Measurements from ENCODE around the gene HCN2. TPM values are rescaled to one million over a fixed set of nuclear protein-coding genes. Genes with fewer than 3 reads are reported as not detected.

The HCN2 gene
- total RNA-seq, 1 donor from 2014 or later: 0.84 TPM

DNA sequence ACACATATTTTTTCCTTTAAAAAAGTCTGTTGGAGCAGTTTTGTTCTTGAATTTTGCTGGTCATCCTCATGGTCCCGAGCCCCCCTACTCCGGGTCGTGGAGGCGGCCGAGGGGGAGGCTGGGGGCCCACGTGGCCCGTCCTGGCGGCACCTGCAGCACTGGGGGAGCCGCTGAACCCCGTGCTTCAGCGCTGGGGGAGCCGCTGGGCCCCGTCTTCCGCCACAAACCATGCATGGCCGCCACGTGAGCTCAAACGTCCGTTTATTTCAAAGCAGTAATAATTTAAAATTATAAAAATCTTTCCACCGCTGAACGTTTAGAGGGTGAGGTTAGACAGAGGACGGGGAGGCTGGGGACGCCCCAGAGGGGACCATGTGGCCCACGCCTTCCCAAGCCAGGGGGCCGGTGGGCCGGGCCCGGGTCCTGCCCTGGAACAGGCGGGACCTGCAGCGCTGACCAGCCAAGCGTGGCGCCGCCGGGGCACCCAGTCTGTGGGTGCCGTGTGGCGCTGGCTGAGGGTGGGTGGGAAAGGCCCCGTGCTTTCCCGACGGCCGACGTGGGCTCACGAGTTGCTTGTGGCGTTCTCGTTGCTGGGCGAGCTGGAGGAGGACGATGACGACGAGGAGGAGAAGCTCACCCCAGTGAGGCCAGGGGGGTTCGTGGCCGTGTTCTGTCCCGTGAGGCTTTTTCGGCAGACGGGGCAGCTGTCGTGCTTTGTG is 58.0 kb downstream of the HCN2 start:
- H3K4me1 Mint-ChIP-seq: no peaks in the 10 kb centered on the region
- H3K36me3 Mint-ChIP-seq (ENCODE audit: low read depth): peaks cover 3% of the 10 kb centered on the region
- H3K9me3 Mint-ChIP-seq: no peaks in the 10 kb centered on the region
- TF ChIP-seq CTCF (conservative IDR thresholded peaks at IDR 0.05): no peak
- DNase-seq (ENCODE audit: low read depth, low spot score): no peak
- H3K27me3 Mint-ChIP-seq (ENCODE audit: low read depth): no peaks in the 10 kb centered on the region
- H3K4me3 Mint-ChIP-seq: no peak overlapping the region
- H3K27ac Mint-ChIP-seq (ENCODE audit: unreplicated experiment): no peak overlapping the region

GRCh38 chr19:648305-648704 is 58.6 kb downstream of the HCN2 start:
- Mint-ChIP-seq H3K4me3 (no peak overlapping the region), H3K9me3 (no peaks in the 10 kb centered on the region)

DNA sequence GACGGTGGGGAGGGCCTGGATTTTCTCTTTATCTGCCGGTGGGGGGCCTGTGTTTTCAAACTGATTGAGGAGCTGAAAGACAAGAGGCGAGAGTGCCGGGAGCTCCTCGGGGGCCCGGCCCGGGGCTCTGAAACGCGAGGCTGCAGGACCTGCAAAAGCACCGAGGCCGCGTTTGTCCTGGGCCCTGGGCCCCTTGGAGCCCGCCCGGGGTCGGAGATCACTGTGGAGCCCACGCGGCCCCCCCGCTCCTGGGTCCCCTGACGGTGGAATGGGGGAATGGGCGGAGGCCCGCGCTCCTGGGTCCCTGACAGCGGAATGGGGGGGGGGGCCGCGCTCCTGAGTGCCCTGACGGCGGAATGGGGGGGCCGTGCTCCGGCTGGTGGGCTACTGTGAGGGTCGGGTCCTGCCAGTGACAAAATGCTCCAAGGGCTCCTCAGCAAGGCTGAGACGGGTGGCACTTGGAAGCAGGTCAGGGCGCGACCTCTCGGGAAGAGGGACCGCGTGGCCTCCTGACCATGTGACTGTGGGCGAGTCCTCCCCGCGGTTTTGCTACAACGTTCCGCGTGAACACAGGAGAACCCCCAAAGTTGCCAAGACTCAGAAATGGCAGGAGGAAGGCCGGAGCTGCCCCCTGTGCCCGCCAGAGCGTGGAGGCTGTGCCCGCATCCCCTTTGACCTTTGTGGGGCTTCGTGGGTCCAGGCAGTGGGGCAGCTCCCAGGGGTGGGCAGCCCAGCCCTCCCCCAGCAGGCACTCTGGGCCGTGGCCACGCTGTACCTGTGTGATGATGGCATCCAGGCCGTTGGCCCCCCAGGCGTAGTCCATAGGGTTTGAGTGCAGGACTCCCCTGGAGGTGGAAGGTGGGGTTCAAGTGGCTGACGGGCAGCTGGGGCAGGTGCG is 59.5 kb downstream of the HCN2 start:
- no peaks in the 10 kb centered on the region for H3K9me3 Mint-ChIP-seq
- no peaks in the 10 kb centered on the region for H3K4me1 Mint-ChIP-seq
- H3K4me3 Mint-ChIP-seq: no peak overlapping the region
- no peak for DNase-seq (ENCODE audit: low read depth, low spot score)
- no peak overlapping the region for H3K27ac Mint-ChIP-seq (ENCODE audit: unreplicated experiment)
- no peak for TF ChIP-seq CTCF (conservative IDR thresholded peaks at IDR 0.05)
- no peaks in the 10 kb centered on the region for H3K27me3 Mint-ChIP-seq (ENCODE audit: low read depth)
- peaks cover 3% of the 10 kb centered on the region for H3K36me3 Mint-ChIP-seq (ENCODE audit: low read depth)

More at GRCh38 chr19:648305-648704, 58.6 kb downstream of the HCN2 start:
- H3K27ac Mint-ChIP-seq (ENCODE audit: unreplicated experiment): no peak overlapping the region
- no peak for TF ChIP-seq CTCF (conservative IDR thresholded peaks at IDR 0.05)
- H3K4me1 Mint-ChIP-seq: no peaks in the 10 kb centered on the region
- H3K27me3 Mint-ChIP-seq (ENCODE audit: low read depth): no peaks in the 10 kb centered on the region
- peaks cover 3% of the 10 kb centered on the region for H3K36me3 Mint-ChIP-seq (ENCODE audit: low read depth)
- no peak for DNase-seq (ENCODE audit: low read depth, low spot score)

- Mint-ChIP-seq H3K27ac (ENCODE audit: unreplicated experiment) (no peak overlapping the region), H3K4me1 (no peaks in the 10 kb centered on the region), H3K4me3 (no peak overlapping the region), H3K9me3 (no peaks in the 10 kb centered on the region), H3K36me3 (ENCODE audit: low read depth) (peaks cover 3% of the 10 kb centered on the region), H3K27me3 (ENCODE audit: low read depth) (no peaks in the 10 kb centered on the region)
- DNase-seq (ENCODE audit: low read depth, low spot score): no peak
- TF ChIP-seq CTCF (conservative IDR thresholded peaks at IDR 0.05): no peak
Observed at GRCh38 chr19:650121-650520, 60.4 kb downstream of the HCN2 start.

DNA sequence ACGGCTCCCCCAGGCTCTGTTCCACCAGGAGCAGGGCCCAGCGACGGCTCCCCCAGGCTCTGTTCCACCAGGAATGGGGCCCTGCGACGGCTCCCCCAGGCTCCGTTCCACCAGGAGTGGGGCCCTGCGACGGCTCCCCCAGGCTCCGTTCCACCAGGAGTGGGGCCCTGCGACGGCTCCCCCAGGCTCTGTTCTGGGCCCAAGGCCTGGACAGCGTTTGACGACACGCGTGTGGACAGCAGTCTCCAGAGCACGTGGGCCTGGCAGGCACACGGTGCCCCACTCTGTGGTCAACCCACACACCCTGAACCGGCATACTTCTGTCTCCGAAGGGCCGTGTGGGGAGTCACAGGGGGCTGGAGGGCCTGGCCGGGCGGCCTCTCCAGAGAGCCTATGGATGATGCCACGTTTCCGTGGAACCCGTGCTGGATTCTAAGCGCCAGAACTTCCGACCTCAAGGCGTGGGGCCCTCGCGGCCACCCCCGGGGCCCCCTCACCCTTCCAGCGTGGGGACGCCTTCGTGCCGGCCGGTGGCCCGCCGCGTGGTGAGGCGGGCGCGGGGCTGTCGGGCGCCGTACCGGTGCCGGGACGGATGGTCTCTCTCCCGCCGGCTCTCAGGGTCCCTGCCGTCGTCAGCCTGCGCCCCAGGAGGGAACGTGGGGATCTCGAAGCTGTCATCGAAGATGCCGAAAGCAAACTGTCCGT is 61.6 kb downstream of the HCN2 start:
- no peak overlapping the region for H3K27ac Mint-ChIP-seq (ENCODE audit: unreplicated experiment)
- H3K9me3 Mint-ChIP-seq: no peaks in the 10 kb centered on the region
- no peak overlapping the region for H3K4me3 Mint-ChIP-seq
- TF ChIP-seq CTCF (conservative IDR thresholded peaks at IDR 0.05): no peak
- peaks cover under 1% of the 10 kb centered on the region for H3K36me3 Mint-ChIP-seq (ENCODE audit: low read depth)
- no peaks in the 10 kb centered on the region for H3K27me3 Mint-ChIP-seq (ENCODE audit: low read depth)
- no peak for DNase-seq (ENCODE audit: low read depth, low spot score)
- H3K4me1 Mint-ChIP-seq: no peaks in the 10 kb centered on the region

All from neural crest cell (in vitro differentiated cells).